GM21423 (cell line): Measurements from ENCODE around the gene CCDC187.

Experiments
- ATAC-seq: cut with Tn5 transposase; IDR thresholded peaks from one replicate; pipeline ENCODE4 v1.9.1; 2021; ENCODE audit warnings: mild to moderate bottlenecking, moderate library complexity; ENCODE audit not compliant: unreplicated experiment

CCDC187 gene

GRCh38 chr9:136300016-136300545, 3.8 kb downstream of the CCDC187 start:
- ATAC-seq: no peak

- ATAC-seq: no peak
Measured at GRCh38 chr9:136299541-136299940, 4.4 kb downstream of the CCDC187 start.

- ATAC-seq: no peak
Measured at GRCh38 chr9:136299116-136299515, 4.8 kb downstream of the CCDC187 start.

GRCh38 chr9:136297766-136298735, 5.8 kb downstream of the CCDC187 start:
- ATAC-seq: no peak

GRCh38 chr9:136297016-136297691, 6.7 kb downstream of the CCDC187 start:
- ATAC-seq: no peak

GRCh38 chr9:136296434-136297015, 7.4 kb downstream of the CCDC187 start:
- no peak for ATAC-seq

- no peak for ATAC-seq
Measured at GRCh38 chr9:136295542-136296433, 8.1 kb downstream of the CCDC187 start.

- no peak for ATAC-seq
Measured at GRCh38 chr9:136295055-136295454, 8.8 kb downstream of the CCDC187 start.

GRCh38 chr9:136294437-136294836, 9.5 kb downstream of the CCDC187 start:
- no peak for ATAC-seq

GRCh38 chr9:136293476-136294077, 10.3 kb downstream of the CCDC187 start:
- no peak for ATAC-seq

GRCh38 chr9:136292591-136293448, 11.1 kb downstream of the CCDC187 start:
- ATAC-seq: no peak

GRCh38 chr9:136292026-136292538, 11.8 kb downstream of the CCDC187 start:
- ATAC-seq: no peak

- no peak for ATAC-seq
Measured at GRCh38 chr9:136291306-136292025, 12.4 kb downstream of the CCDC187 start.

GRCh38 chr9:136290508-136291000, 13.3 kb downstream of the CCDC187 start:
- no peak for ATAC-seq

- no peak for ATAC-seq
Measured at GRCh38 chr9:136289651-136290507, 14.0 kb downstream of the CCDC187 start.

GRCh38 chr9:136287960-136288753, 15.7 kb downstream of the CCDC187 start:
- no peak for ATAC-seq
